Fibroblast of lung (primary cell): ENCODE results near the gene SULT1C2. TPM values are rescaled to one million over a fixed set of nuclear protein-coding genes. Genes with fewer than 3 reads are reported as not detected.

Experiments used
- DNase-seq, 2 donors: peaks; one replicate each; pipeline versions ENCODE4 v3.0.0 to v3.0.0-alpha.2; 2010; ENCODE audit warnings: low read depth in 2 of 2
- H2AFZ ChIP-seq: 2 replicates; pipeline ENCODE4 v1.5.1; 2012; ENCODE audit warnings: low read length, control low read depth, inconsistent platforms
- H3K27ac ChIP-seq: 2 replicates; pipeline ENCODE4 v1.5.1; 2011; ENCODE audit warnings: low read length, control low read depth; ENCODE audit not compliant: insufficient read depth
- H3K27me3 ChIP-seq: 2 replicates; pipeline ENCODE4 v1.5.1; 2011; ENCODE audit warnings: mild to moderate bottlenecking, low read length; ENCODE audit not compliant: control insufficient read depth, insufficient read depth
- H3K36me3 ChIP-seq: 2 replicates; pipeline ENCODE4 v1.5.1; 2011; ENCODE audit warnings: low read length; ENCODE audit not compliant: control insufficient read depth, insufficient read depth
- H3K4me1 ChIP-seq: 2 replicates; pipeline ENCODE4 v1.5.1; 2011; ENCODE audit warnings: low read length; ENCODE audit not compliant: control insufficient read depth, insufficient read depth; ENCODE audit errors: extremely low read depth
- H3K4me2 ChIP-seq: 2 replicates; pipeline ENCODE4 v1.5.1; 2011; ENCODE audit warnings: low read length, control low read depth; ENCODE audit not compliant: insufficient read depth; ENCODE audit errors: extremely low read depth
- H3K4me3 ChIP-seq, 4 experiments: fragments of 200-600 bp in 1 of 4; sonication (generic) in 1 of 4; replicated peaks in 1 of 4; 2 replicates each; pipeline ENCODE4 v1.5.1; 2011 to 2016; ENCODE audit warnings: low read length in 4 of 4, low read depth in 3 of 4, mild to moderate bottlenecking in 3 of 4, control low read depth in 2 of 4, inconsistent platforms in 1 of 4, mixed read lengths in 1 of 4; ENCODE audit not compliant: insufficient read depth in 1 of 4; ENCODE audit errors: control extremely low read depth in 1 of 4
- H3K79me2 ChIP-seq: 2 replicates; pipeline ENCODE4 v1.5.1; 2012; ENCODE audit warnings: mild to moderate bottlenecking, low read length, inconsistent platforms; ENCODE audit not compliant: control insufficient read depth, insufficient read depth
- H3K9ac ChIP-seq: 2 replicates; pipeline ENCODE4 v1.5.1; 2011; ENCODE audit warnings: mild to moderate bottlenecking, low read length, control low read depth; ENCODE audit not compliant: insufficient read depth
- H3K9me3 ChIP-seq: 2 replicates; pipeline ENCODE4 v1.5.1; 2012; ENCODE audit warnings: low read depth, low read length; ENCODE audit not compliant: control insufficient read depth, insufficient read depth
- H4K20me1 ChIP-seq: 2 replicates; pipeline ENCODE4 v1.5.1; 2011; ENCODE audit warnings: low read length; ENCODE audit not compliant: control insufficient read depth, insufficient read depth; ENCODE audit errors: extremely low read depth
- EZH2 ChIP-seq: IDR thresholded peaks from 2 replicates; pipeline ENCODE4 v1.5.1; 2012; ENCODE audit warnings: low read length, control low read depth, mild to moderate bottlenecking; ENCODE audit errors: missing control alignments
- polyA plus RNA-seq, 2 donors: library from polyadenylated mRNA; depleted of rRNA in 1 of 2; stranded (reverse) in 1 of 2; unstranded in 1 of 2; fragments of >200 nt; gene quantifications; 2 replicates each; pipeline ENCODE4 v1.2.1, GENCODE V29; 2011 to 2012; ENCODE audit warnings: missing spikeins in 1 of 2
- total RNA-seq: library from RNA; depleted of rRNA; stranded (reverse); fragments of >200 nt; gene quantifications from 2 replicates; pipeline ENCODE4 v1.2.1, GENCODE V29; 2014
- TF ChIP-seq, protein P1 (sequence below), 2 donors: IDR thresholded peaks in 1 of 2; conservative IDR thresholded peaks in 1 of 2; 1 replicate in 1 of 2; 2 replicates in 1 of 2; pipeline ENCODE4 v1.5.1; 2011 to 2012; ENCODE audit warnings: low read length in 2 of 2, control low read depth in 1 of 2, inconsistent platforms in 1 of 2, low read depth in 1 of 2, mild to moderate bottlenecking in 1 of 2

The SULT1C2 gene
- total and polyA plus RNA-seq, 2 donors (not counting 1 experiment from before 2014, with no cell fraction given) = under 0.01 TPM; not detected in 1

DNA sequence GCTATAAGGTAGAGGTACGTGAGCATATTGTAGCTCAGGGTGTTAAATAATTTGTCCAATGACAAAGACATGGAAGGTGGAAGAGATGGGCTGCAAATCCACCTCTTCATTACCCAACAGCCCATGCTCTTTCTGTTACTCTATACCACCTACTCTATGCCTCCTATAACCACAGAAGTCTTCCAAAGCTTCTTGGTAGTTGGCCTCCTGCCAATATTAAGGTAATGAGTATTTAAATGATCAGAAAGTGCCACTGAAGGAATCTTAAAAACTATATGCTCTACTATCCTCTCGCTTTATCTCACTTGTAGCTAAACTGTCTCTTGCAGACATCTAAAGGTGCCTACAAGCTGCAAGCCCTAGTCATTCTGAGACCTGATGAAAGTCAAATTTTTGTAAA lies 41.1 kb downstream of the SULT1C2 start:
- Histone ChIP-seq H3K4me3 (no peak overlapping the region), H3K79me2 (no peaks in the 10 kb centered on the region), H3K9me3 (no peaks in the 10 kb centered on the region), H3K27me3 (no peaks in the 10 kb centered on the region), H3K27ac (no peak overlapping the region), H3K9ac (no peak overlapping the region), H2AFZ (no peak overlapping the region), H3K36me3 (no peaks in the 10 kb centered on the region), H4K20me1 (no peaks in the 10 kb centered on the region), H3K4me2 (no peak overlapping the region), H3K4me1 (peaks cover 5% of the 10 kb centered on the region)
- no peak for TF ChIP-seq EZH2
- TF ChIP-seq, protein P1, sequence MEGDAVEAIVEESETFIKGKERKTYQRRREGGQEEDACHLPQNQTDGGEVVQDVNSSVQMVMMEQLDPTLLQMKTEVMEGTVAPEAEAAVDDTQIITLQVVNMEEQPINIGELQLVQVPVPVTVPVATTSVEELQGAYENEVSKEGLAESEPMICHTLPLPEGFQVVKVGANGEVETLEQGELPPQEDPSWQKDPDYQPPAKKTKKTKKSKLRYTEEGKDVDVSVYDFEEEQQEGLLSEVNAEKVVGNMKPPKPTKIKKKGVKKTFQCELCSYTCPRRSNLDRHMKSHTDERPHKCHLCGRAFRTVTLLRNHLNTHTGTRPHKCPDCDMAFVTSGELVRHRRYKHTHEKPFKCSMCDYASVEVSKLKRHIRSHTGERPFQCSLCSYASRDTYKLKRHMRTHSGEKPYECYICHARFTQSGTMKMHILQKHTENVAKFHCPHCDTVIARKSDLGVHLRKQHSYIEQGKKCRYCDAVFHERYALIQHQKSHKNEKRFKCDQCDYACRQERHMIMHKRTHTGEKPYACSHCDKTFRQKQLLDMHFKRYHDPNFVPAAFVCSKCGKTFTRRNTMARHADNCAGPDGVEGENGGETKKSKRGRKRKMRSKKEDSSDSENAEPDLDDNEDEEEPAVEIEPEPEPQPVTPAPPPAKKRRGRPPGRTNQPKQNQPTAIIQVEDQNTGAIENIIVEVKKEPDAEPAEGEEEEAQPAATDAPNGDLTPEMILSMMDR (conservative IDR thresholded peaks at IDR 0.05 in 1 of 2, IDR thresholded peaks at IDR 0.05 in 1 of 2; ENCODE audit: low read depth in 1 of 2, low read length in 2 of 2) = no peak
- no peak for DNase-seq

- peak in 1 of 2 donors; percentile 30 for DNase-seq
- TF ChIP-seq, protein P1 (conservative IDR thresholded peaks at IDR 0.05 in 1 of 2, IDR thresholded peaks at IDR 0.05 in 1 of 2; ENCODE audit: low read depth in 1 of 2, low read length in 2 of 2) = no peak
- TF ChIP-seq EZH2 = no peak
- Histone ChIP-seq H3K4me2 (no peak overlapping the region), H2AFZ (no peak overlapping the region), H4K20me1 (no peaks in the 10 kb centered on the region), H3K9ac (no peak overlapping the region), H3K27ac (no peak overlapping the region), H3K36me3 (no peaks in the 10 kb centered on the region), H3K4me3 (no peak overlapping the region), H3K27me3 (no peaks in the 10 kb centered on the region), H3K9me3 (no peaks in the 10 kb centered on the region), H3K79me2 (no peaks in the 10 kb centered on the region), H3K4me1 (no peaks in the 10 kb centered on the region)
These were observed 42.3 kb downstream of the SULT1C2 start for GRCh38 chr2:108330979-108331378.

DNA sequence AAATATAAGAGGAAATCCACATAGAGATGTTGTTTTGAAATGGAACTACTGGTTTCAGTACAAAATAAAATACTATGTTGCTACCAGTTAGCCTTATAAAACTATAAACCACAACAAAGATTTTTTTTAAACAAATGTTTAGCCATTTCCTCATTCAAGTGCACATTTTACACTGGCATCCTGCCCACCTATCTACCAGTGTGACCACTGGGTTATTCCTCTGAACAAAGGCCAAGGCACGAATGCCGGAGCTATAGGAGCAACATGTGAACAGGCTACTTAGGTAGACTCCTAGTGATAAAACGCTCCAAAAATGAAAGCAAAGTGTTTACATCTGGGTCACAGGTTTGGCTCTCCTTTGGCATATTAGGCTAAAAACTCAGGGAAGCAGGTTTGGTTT lies 57.3 kb downstream of the SULT1C2 start:
- H3K4me3 ChIP-seq = no peak overlapping the region
- H3K4me1 ChIP-seq = no peaks in the 10 kb centered on the region
- H4K20me1 ChIP-seq = no peaks in the 10 kb centered on the region
- H3K27me3 ChIP-seq = peaks cover 3% of the 10 kb centered on the region
- H2AFZ ChIP-seq = no peak overlapping the region
- H3K4me2 ChIP-seq = no peak overlapping the region
- no peaks in the 10 kb centered on the region for H3K79me2 ChIP-seq
- no peak for DNase-seq
- no peaks in the 10 kb centered on the region for H3K36me3 ChIP-seq
- TF ChIP-seq EZH2 = no peak
- TF ChIP-seq, protein P1 (conservative IDR thresholded peaks at IDR 0.05 in 1 of 2, IDR thresholded peaks at IDR 0.05 in 1 of 2; ENCODE audit: low read depth in 1 of 2, low read length in 2 of 2) = no peak
- no peak overlapping the region for H3K27ac ChIP-seq
- no peaks in the 10 kb centered on the region for H3K9me3 ChIP-seq
- H3K9ac ChIP-seq = no peak overlapping the region
